Fibroblast of lung (primary cell): ENCODE measurements around the gene ARHGAP28. TPM values are rescaled to one million over a fixed set of nuclear protein-coding genes. Genes with fewer than 3 reads are reported as not detected.

Experiments used
- DNase-seq, 2 donors: peaks; one replicate each; pipeline versions ENCODE4 v3.0.0 to v3.0.0-alpha.2; 2010; ENCODE audit warnings: low read depth in 2 of 2
- H2AFZ ChIP-seq: 2 replicates; pipeline ENCODE4 v1.5.1; 2012; ENCODE audit warnings: low read length, control low read depth, inconsistent platforms
- H3K27ac ChIP-seq: 2 replicates; pipeline ENCODE4 v1.5.1; 2011; ENCODE audit warnings: low read length, control low read depth; ENCODE audit not compliant: insufficient read depth
- H3K27me3 ChIP-seq: 2 replicates; pipeline ENCODE4 v1.5.1; 2011; ENCODE audit warnings: mild to moderate bottlenecking, low read length; ENCODE audit not compliant: control insufficient read depth, insufficient read depth
- H3K36me3 ChIP-seq: 2 replicates; pipeline ENCODE4 v1.5.1; 2011; ENCODE audit warnings: low read length; ENCODE audit not compliant: control insufficient read depth, insufficient read depth
- H3K4me1 ChIP-seq: 2 replicates; pipeline ENCODE4 v1.5.1; 2011; ENCODE audit warnings: low read length; ENCODE audit not compliant: control insufficient read depth, insufficient read depth; ENCODE audit errors: extremely low read depth
- H3K4me2 ChIP-seq: 2 replicates; pipeline ENCODE4 v1.5.1; 2011; ENCODE audit warnings: low read length, control low read depth; ENCODE audit not compliant: insufficient read depth; ENCODE audit errors: extremely low read depth
- H3K4me3 ChIP-seq, 4 experiments: fragments of 200-600 bp in 1 of 4; sonication (generic) in 1 of 4; replicated peaks in 1 of 4; 2 replicates each; pipeline ENCODE4 v1.5.1; 2011 to 2016; ENCODE audit warnings: low read length in 4 of 4, low read depth in 3 of 4, mild to moderate bottlenecking in 3 of 4, control low read depth in 2 of 4, inconsistent platforms in 1 of 4, mixed read lengths in 1 of 4; ENCODE audit not compliant: insufficient read depth in 1 of 4; ENCODE audit errors: control extremely low read depth in 1 of 4
- H3K79me2 ChIP-seq: 2 replicates; pipeline ENCODE4 v1.5.1; 2012; ENCODE audit warnings: mild to moderate bottlenecking, low read length, inconsistent platforms; ENCODE audit not compliant: control insufficient read depth, insufficient read depth
- H3K9ac ChIP-seq: 2 replicates; pipeline ENCODE4 v1.5.1; 2011; ENCODE audit warnings: mild to moderate bottlenecking, low read length, control low read depth; ENCODE audit not compliant: insufficient read depth
- H3K9me3 ChIP-seq: 2 replicates; pipeline ENCODE4 v1.5.1; 2012; ENCODE audit warnings: low read depth, low read length; ENCODE audit not compliant: control insufficient read depth, insufficient read depth
- H4K20me1 ChIP-seq: 2 replicates; pipeline ENCODE4 v1.5.1; 2011; ENCODE audit warnings: low read length; ENCODE audit not compliant: control insufficient read depth, insufficient read depth; ENCODE audit errors: extremely low read depth
- EZH2 ChIP-seq: IDR thresholded peaks from 2 replicates; pipeline ENCODE4 v1.5.1; 2012; ENCODE audit warnings: low read length, control low read depth, mild to moderate bottlenecking; ENCODE audit errors: missing control alignments
- polyA plus RNA-seq, 2 donors: library from polyadenylated mRNA; depleted of rRNA in 1 of 2; stranded (reverse) in 1 of 2; unstranded in 1 of 2; fragments of >200 nt; gene quantifications; 2 replicates each; pipeline ENCODE4 v1.2.1, GENCODE V29; 2011 to 2012; ENCODE audit warnings: missing spikeins in 1 of 2
- total RNA-seq: library from RNA; depleted of rRNA; stranded (reverse); fragments of >200 nt; gene quantifications from 2 replicates; pipeline ENCODE4 v1.2.1, GENCODE V29; 2014
- TF ChIP-seq, protein P1 (sequence below), 2 donors: IDR thresholded peaks in 1 of 2; conservative IDR thresholded peaks in 1 of 2; 1 replicate in 1 of 2; 2 replicates in 1 of 2; pipeline ENCODE4 v1.5.1; 2011 to 2012; ENCODE audit warnings: low read length in 2 of 2, control low read depth in 1 of 2, inconsistent platforms in 1 of 2, low read depth in 1 of 2, mild to moderate bottlenecking in 1 of 2

ARHGAP28 gene
- total and polyA plus RNA-seq, 2 donors (not counting 1 experiment from before 2014, with no cell fraction given) = 3.3 to 35.0 TPM

- no peak for TF ChIP-seq EZH2
- TF ChIP-seq, protein P1, sequence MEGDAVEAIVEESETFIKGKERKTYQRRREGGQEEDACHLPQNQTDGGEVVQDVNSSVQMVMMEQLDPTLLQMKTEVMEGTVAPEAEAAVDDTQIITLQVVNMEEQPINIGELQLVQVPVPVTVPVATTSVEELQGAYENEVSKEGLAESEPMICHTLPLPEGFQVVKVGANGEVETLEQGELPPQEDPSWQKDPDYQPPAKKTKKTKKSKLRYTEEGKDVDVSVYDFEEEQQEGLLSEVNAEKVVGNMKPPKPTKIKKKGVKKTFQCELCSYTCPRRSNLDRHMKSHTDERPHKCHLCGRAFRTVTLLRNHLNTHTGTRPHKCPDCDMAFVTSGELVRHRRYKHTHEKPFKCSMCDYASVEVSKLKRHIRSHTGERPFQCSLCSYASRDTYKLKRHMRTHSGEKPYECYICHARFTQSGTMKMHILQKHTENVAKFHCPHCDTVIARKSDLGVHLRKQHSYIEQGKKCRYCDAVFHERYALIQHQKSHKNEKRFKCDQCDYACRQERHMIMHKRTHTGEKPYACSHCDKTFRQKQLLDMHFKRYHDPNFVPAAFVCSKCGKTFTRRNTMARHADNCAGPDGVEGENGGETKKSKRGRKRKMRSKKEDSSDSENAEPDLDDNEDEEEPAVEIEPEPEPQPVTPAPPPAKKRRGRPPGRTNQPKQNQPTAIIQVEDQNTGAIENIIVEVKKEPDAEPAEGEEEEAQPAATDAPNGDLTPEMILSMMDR (conservative IDR thresholded peaks at IDR 0.05 in 1 of 2, IDR thresholded peaks at IDR 0.05 in 1 of 2; ENCODE audit: low read depth in 1 of 2, low read length in 2 of 2) = no peak
- no peaks in the 10 kb centered on the region for H3K9me3 ChIP-seq
- H2AFZ ChIP-seq = no peak overlapping the region
- H3K9ac ChIP-seq = no peak overlapping the region
- no peaks in the 10 kb centered on the region for H3K27me3 ChIP-seq
- no peaks in the 10 kb centered on the region for H4K20me1 ChIP-seq
- no peak overlapping the region for H3K4me3 ChIP-seq
- H3K79me2 ChIP-seq = no peaks in the 10 kb centered on the region
- no peaks in the 10 kb centered on the region for H3K4me1 ChIP-seq
- H3K36me3 ChIP-seq = no peaks in the 10 kb centered on the region
- H3K4me2 ChIP-seq = no peak overlapping the region
- no peak for DNase-seq
- H3K27ac ChIP-seq = no peak overlapping the region
Measured at GRCh38 chr18:6963452-6964097, 234.1 kb downstream of the ARHGAP28 start.
